Thyroid gland (tissue), 4 donors: ENCODE measurements around the gene GRIA1. TPM values are rescaled to one million over a fixed set of nuclear protein-coding genes. Genes with fewer than 3 reads are reported as not detected.

Source experiments
- DNase-seq, 2 donors: peaks; one replicate each; pipeline ENCODE4 v3.0.0-alpha.2; 2019
- H3K27ac ChIP-seq, 3 donors: fragments of 200-600 bp; sonication (generic); 1 replicate in 2 of 3; 2 replicates in 1 of 3; pipeline ENCODE4 v1.5.1; 2016 to 2019; ENCODE audit warnings: mild to moderate bottlenecking in 1 of 3, moderate library complexity in 1 of 3
- H3K27me3 ChIP-seq: fragments of 200-600 bp; sonication (generic); one replicate; pipeline ENCODE4 v1.5.1; 2019
- H3K36me3 ChIP-seq, 2 donors: fragments of 200-600 bp; sonication (generic); one replicate each; pipeline ENCODE4 v1.5.1; 2016 to 2019
- H3K4me1 ChIP-seq, 2 donors: fragments of 200-600 bp; sonication (generic); one replicate each; pipeline ENCODE4 v1.5.1; 2017 to 2019
- H3K4me3 ChIP-seq, 3 donors: fragments of 200-600 bp; sonication (generic); replicated peaks in 1 of 3; 1 replicate in 2 of 3; 2 replicates in 1 of 3; pipeline ENCODE4 v1.5.1; 2016; ENCODE audit warnings: mild to moderate bottlenecking in 1 of 3
- H3K9me3 ChIP-seq: fragments of 200-600 bp; sonication (generic); one replicate; pipeline ENCODE4 v1.5.1; 2017
- POLR2A ChIP-seq, 2 donors: fragments of 450-650 bp; IDR thresholded peaks; one replicate each; pipeline ENCODE4 v1.6.1; 2017; ENCODE audit warnings: antibody characterized with exemption in 2 of 2, mild to moderate bottlenecking in 2 of 2, moderate library complexity in 1 of 2
- WGBS, 2 donors: methylation state at CpG; one replicate each; pipeline ENCODE4 v1.1.5; 2017; 5-methylcytosine and 5-hydroxymethylcytosine counted together
- intact Hi-C: fragments of 100-400 bp; cut with DNase I; formaldehyde crosslinking; loops from one replicate; pipeline ENCODE4 v1.15.1; 2023
- total RNA-seq, 4 donors: library from RNA; depleted of rRNA; stranded (reverse); fragments of >200 nt; gene quantifications; one replicate each; pipeline ENCODE4 v1.2.3, GENCODE V29; 2016
- TF ChIP-seq, protein P1 (sequence below), 6 experiments: fragments of 200-600 bp in 3 of 6; fragments of 450-650 bp in 3 of 6; sonication (generic) in 3 of 6; IDR thresholded peaks; one replicate each; pipeline ENCODE4 v1.5.1; 2016 to 2019; ENCODE audit warnings: antibody characterized with exemption in 6 of 6, mild to moderate bottlenecking in 2 of 6, inconsistent platforms in 1 of 6, moderate library complexity in 1 of 6

Gene GRIA1
- total RNA-seq, 4 donors from 2014 or later, result 0.21 to 2.6 (median 0.79) TPM

DNA sequence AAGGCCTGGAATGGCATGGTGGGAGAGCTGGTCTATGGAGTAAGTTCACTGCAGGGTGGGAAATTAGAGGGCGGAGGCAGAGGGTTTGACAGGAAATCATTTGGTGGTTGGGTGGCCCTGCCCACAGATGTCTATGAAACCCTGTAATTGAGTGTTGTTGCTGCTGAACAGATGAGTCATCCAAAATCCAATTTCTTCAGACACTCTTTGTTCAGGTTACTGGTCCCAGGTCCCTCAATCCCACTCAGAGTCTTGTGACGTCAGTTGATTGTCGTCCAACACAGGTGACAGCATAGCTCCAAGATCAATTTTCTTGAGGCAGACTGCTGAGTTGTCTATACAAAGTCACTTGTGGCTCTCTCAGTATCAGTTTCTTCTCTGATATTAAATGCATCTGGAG is 208.6 kb downstream of the GRIA1 start:
- no peaks in the 10 kb centered on the region for H3K27me3 ChIP-seq
- intact Hi-C loops, result no loop called here
- no peaks in the 10 kb centered on the region for H3K9me3 ChIP-seq
- no peaks in the 10 kb centered on the region for H3K36me3 ChIP-seq
- H3K27ac ChIP-seq, result no peak overlapping the region
- TF ChIP-seq POLR2A (IDR thresholded peaks at IDR 0.05), result no peak
- TF ChIP-seq, protein P1, sequence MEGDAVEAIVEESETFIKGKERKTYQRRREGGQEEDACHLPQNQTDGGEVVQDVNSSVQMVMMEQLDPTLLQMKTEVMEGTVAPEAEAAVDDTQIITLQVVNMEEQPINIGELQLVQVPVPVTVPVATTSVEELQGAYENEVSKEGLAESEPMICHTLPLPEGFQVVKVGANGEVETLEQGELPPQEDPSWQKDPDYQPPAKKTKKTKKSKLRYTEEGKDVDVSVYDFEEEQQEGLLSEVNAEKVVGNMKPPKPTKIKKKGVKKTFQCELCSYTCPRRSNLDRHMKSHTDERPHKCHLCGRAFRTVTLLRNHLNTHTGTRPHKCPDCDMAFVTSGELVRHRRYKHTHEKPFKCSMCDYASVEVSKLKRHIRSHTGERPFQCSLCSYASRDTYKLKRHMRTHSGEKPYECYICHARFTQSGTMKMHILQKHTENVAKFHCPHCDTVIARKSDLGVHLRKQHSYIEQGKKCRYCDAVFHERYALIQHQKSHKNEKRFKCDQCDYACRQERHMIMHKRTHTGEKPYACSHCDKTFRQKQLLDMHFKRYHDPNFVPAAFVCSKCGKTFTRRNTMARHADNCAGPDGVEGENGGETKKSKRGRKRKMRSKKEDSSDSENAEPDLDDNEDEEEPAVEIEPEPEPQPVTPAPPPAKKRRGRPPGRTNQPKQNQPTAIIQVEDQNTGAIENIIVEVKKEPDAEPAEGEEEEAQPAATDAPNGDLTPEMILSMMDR (IDR thresholded peaks at IDR 0.05), result no peak
- no peak overlapping the region for H3K4me3 ChIP-seq
- no peak for DNase-seq
- 89 to 90% methylated on average over 3 of the region's 3 CpGs for WGBS, 2 donors
- H3K4me1 ChIP-seq, result no peaks in the 10 kb centered on the region

DNA sequence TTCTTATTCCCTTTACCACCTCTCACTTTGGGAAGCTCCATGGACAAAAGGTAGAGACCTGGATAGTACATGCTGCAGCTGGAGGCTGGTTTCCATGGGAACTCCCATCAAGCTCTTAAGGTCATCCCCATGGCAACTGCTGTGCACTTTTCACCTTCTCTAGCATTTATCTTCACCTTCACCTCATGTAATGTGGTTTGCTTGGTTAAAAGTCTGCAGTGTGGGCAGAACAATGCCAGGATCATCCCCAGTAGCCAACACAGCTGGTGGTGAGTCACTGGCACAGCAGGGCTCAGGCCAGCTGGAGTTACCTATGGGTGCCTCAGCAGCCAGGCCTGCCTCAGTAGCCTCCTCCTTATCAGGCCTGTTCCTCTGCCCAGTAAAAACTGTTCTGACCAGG is 210.5 kb downstream of the GRIA1 start:
- Histone ChIP-seq H3K36me3 (no peaks in the 10 kb centered on the region), H3K27me3 (no peaks in the 10 kb centered on the region), H3K4me1 (no peaks in the 10 kb centered on the region), H3K4me3 (no peak overlapping the region), H3K9me3 (no peaks in the 10 kb centered on the region), H3K27ac (no peak overlapping the region)
- DNase-seq, result no peak
- TF ChIP-seq POLR2A (IDR thresholded peaks at IDR 0.05), result no peak
- TF ChIP-seq, protein P1 (IDR thresholded peaks at IDR 0.05), result no peak
- intact Hi-C loops, result no loop called here

DNA sequence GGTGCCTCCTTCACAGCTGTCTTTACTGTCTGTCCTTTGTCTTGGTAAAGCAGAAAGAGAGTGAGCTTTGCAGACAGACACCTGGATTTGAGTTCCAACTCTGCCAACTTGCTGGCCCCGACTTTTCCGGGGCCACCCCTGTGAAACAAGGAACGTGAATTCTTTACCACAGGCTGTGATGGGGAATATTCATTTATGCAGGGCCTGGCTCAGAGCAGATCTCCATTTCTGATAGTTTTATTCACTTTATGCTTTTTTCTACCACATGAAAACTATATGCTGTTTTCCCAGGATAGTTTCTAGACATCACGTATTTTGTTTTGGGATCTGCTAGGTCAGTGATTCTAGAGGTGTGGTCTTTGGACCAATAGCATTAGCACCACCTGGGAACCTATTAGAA is 211.8 kb downstream of the GRIA1 start:
- Histone ChIP-seq H3K9me3 (no peaks in the 10 kb centered on the region), H3K4me3 (no peak overlapping the region), H3K27me3 (no peaks in the 10 kb centered on the region), H3K27ac (no peak overlapping the region), H3K36me3 (no peaks in the 10 kb centered on the region), H3K4me1 (no peaks in the 10 kb centered on the region)
- WGBS, 2 donors, result 79 to 83% methylated on average over 4 of the region's 4 CpGs
- intact Hi-C loops, result no loop called here
- no peak for DNase-seq
- TF ChIP-seq POLR2A (IDR thresholded peaks at IDR 0.05), result no peak
- TF ChIP-seq, protein P1 (IDR thresholded peaks at IDR 0.05), result no peak

DNA sequence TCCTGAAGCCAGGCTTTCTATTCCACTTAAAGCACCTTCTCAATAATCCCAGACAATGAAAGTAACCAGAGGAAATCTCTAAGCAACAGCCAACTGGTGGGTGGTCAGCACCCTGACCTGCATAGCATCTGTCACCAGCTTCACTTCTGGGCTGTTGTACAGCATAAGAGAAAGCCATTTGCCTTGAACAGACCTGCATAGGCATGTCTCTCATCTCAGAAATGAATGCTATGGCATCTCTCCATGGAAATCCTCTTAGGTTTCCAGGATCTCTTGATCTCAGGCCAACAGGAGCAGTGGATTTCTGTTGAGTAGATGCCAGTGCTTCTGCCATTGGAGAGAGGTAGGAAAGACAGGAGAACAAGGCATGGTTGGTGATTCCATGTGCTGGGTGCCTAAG is 213.6 kb downstream of the GRIA1 start:
- Histone ChIP-seq H3K27me3 (no peaks in the 10 kb centered on the region), H3K9me3 (no peaks in the 10 kb centered on the region), H3K4me3 (no peak overlapping the region), H3K36me3 (no peaks in the 10 kb centered on the region), H3K4me1 (no peaks in the 10 kb centered on the region), H3K27ac (no peak overlapping the region)
- intact Hi-C loops, result no loop called here
- DNase-seq, result no peak
- TF ChIP-seq, protein P1 (IDR thresholded peaks at IDR 0.05), result no peak
- no peak for TF ChIP-seq POLR2A (IDR thresholded peaks at IDR 0.05)

DNA sequence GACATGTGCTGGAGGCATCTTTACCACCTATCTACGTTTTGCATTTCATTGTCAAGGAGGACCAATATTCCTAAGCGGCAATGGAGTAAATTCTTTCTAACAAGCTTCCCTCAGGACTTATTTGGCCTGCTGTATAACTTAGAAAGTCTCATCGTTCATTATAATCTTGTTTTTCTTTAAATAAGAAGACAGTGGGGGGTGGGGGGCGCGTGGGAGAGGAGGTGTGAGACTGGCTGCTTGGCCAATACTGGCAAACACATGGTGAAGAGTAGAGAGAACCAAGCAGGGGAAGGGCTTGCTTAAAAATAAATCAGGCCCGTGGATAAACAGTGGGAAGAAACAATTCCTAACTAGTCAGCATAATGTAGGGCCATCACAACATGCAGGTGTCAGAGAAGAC is 217.2 kb downstream of the GRIA1 start:
- Histone ChIP-seq H3K4me1 (no peaks in the 10 kb centered on the region), H3K27ac (no peak overlapping the region), H3K4me3 (no peak overlapping the region), H3K9me3 (no peaks in the 10 kb centered on the region), H3K36me3 (no peaks in the 10 kb centered on the region), H3K27me3 (no peaks in the 10 kb centered on the region)
- intact Hi-C loops, result no loop called here
- DNase-seq, result no peak
- no peak for TF ChIP-seq POLR2A (IDR thresholded peaks at IDR 0.05)
- TF ChIP-seq, protein P1 (IDR thresholded peaks at IDR 0.05), result no peak
- 72 to 75% methylated on average over 6 of the region's 6 CpGs for WGBS, 2 donors
